NB4 (cell line): ENCODE measurements around the gene CXCL13.

Source experiments
- CTCF ChIP-seq: IDR thresholded peaks from one replicate; pipeline ENCODE4 v1.5.1; 2012; ENCODE audit warnings: low read depth, low read length
- MYC ChIP-seq: IDR thresholded peaks from 2 replicates; pipeline ENCODE4 v1.6.1; 2011; ENCODE audit warnings: low read depth, low read length
- POLR2A ChIP-seq: IDR thresholded peaks from 2 replicates; pipeline ENCODE4 v1.6.1; 2011; ENCODE audit warnings: mild to moderate bottlenecking; ENCODE audit not compliant: insufficient read length; ENCODE audit errors: extremely low read depth
- TF ChIP-seq, protein P1 (sequence below): IDR thresholded peaks from 2 replicates; pipeline ENCODE4 v1.6.1; 2011; ENCODE audit warnings: low read depth, low read length

DNA sequence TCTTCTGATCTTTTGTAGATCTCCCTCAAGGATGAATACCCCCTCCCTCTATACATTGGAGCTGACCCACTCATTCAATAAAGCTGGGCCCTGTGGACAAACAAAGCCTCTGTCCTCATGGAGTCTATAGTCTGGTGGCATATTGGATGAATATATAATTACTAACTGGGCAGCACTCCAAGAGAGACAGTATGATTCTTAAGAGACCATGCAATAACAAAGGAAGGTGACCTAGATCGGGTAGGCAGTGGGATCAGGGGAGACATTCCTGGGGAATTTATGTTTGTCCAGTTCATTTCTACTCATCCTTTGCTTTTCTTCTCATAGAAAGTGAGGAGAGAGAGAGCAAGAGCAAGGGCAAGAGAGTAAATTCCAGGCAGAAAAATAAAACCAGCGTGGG lies 23.5 kb upstream of the CXCL13 start:
- TF ChIP-seq CTCF (no peak), POLR2A (no peak), MYC (no peak)
- TF ChIP-seq, protein P1, sequence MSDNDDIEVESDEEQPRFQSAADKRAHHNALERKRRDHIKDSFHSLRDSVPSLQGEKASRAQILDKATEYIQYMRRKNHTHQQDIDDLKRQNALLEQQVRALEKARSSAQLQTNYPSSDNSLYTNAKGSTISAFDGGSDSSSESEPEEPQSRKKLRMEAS = no peak
